GM23338 (cell line): ENCODE data around the gene TIMP3. TPM values are rescaled to one million over a fixed set of nuclear protein-coding genes. Genes with fewer than 3 reads are reported as not detected.

ENCODE experiments used
- ATAC-seq: fragments of 200-7000 bp; cut with Tn5 transposase; 3 replicates; pipeline ENCODE4 v1.9.1; 2020
- DNase-seq: peaks from one replicate; pipeline ENCODE4 v3.0.0-alpha.2; 2015; ENCODE audit warnings: low spot score
- H2AFZ ChIP-seq: fragments of 200-600 bp; sonication (generic); 2 replicates; pipeline ENCODE4 v1.8.0; 2016; ENCODE audit warnings: antibody characterized with exemption, mild to moderate bottlenecking, moderate library complexity
- H3F3A ChIP-seq: fragments of 200-600 bp; sonication (generic); replicated peaks from 2 replicates; pipeline ENCODE4 v1.8.0; 2017; ENCODE audit warnings: antibody characterized with exemption, mixed run types, low read depth
- H3K27ac ChIP-seq: fragments of 200-600 bp; sonication (generic); 2 replicates; pipeline ENCODE4 v1.6.1; 2016; ENCODE audit warnings: low read depth
- H3K27me3 ChIP-seq: fragments of 200-600 bp; sonication (generic); 2 replicates; pipeline ENCODE4 v1.8.0; 2016; ENCODE audit warnings: mild to moderate bottlenecking, mixed run types, moderate library complexity; ENCODE audit not compliant: insufficient read depth
- H3K36me3 ChIP-seq: fragments of 200-600 bp; sonication (generic); 2 replicates; pipeline ENCODE4 v1.8.0; 2016; ENCODE audit warnings: mild to moderate bottlenecking; ENCODE audit not compliant: insufficient read depth
- H3K4me1 ChIP-seq: fragments of 200-600 bp; sonication (generic); 2 replicates; pipeline ENCODE4 v1.8.0; 2016; ENCODE audit warnings: mild to moderate bottlenecking, moderate library complexity; ENCODE audit not compliant: insufficient read depth
- H3K4me2 ChIP-seq: fragments of 200-600 bp; sonication (generic); 2 replicates; pipeline ENCODE4 v1.7.1; 2017; ENCODE audit warnings: mixed run types
- H3K4me3 ChIP-seq: fragments of 200-600 bp; sonication (generic); 2 replicates; pipeline ENCODE4 v1.6.1; 2016; ENCODE audit warnings: mixed run types
- H3K79me2 ChIP-seq: fragments of 200-600 bp; sonication (generic); replicated peaks from 2 replicates; pipeline ENCODE4 v1.8.0; 2017; ENCODE audit warnings: mild to moderate bottlenecking; ENCODE audit not compliant: insufficient read depth
- H3K9me2 ChIP-seq: fragments of 200-600 bp; sonication (generic); 2 replicates; pipeline ENCODE4 v1.8.0; 2017; ENCODE audit not compliant: insufficient read depth
- H4K20me1 ChIP-seq: fragments of 200-600 bp; sonication (generic); replicated peaks from 2 replicates; pipeline ENCODE4 v1.8.0; 2017; ENCODE audit warnings: mild to moderate bottlenecking; ENCODE audit not compliant: insufficient read depth
- H3K27ac Mint-ChIP-seq: 2 replicates; pipeline ENCODE4 v1.8.0; 2020; ENCODE audit warnings: inconsistent platforms, mild to moderate bottlenecking, moderate library complexity, mixed read lengths
- H3K27me3 Mint-ChIP-seq: 3 replicates; pipeline ENCODE4 v1.8.0; 2022; ENCODE audit warnings: low read depth, mild to moderate bottlenecking, moderate library complexity, mixed read lengths, inconsistent platforms; ENCODE audit not compliant: insufficient read depth, poor library complexity
- H3K36me3 Mint-ChIP-seq: 3 replicates; pipeline ENCODE4 v1.8.0; 2021; ENCODE audit warnings: low read depth, mild to moderate bottlenecking, inconsistent platforms, moderate library complexity, mixed read lengths
- H3K4me1 Mint-ChIP-seq: 3 replicates; pipeline ENCODE4 v1.8.0; 2020; ENCODE audit warnings: mild to moderate bottlenecking, inconsistent platforms, mixed read lengths
- H3K4me3 Mint-ChIP-seq: 3 replicates; pipeline ENCODE4 v1.8.0; 2021; ENCODE audit warnings: moderate library complexity, mild to moderate bottlenecking, inconsistent platforms, mixed read lengths
- H3K9me3 Mint-ChIP-seq: 3 replicates; pipeline ENCODE4 v1.8.0; 2020; ENCODE audit warnings: moderate library complexity, mild to moderate bottlenecking, inconsistent platforms, mixed read lengths
- CREB1 ChIP-seq: fragments of 250-450 bp; sonication (Bioruptor Pico); IDR thresholded peaks from 2 replicates; pipeline ENCODE4 v1.5.0; 2020; ENCODE audit warnings: low read depth, mild to moderate bottlenecking, moderate library complexity
- CTCF ChIP-seq, 2 experiments: fragments of 200-600 bp in 1 of 2; sonication (generic) in 1 of 2; conservative IDR thresholded peaks; 2 replicates each; pipeline versions ENCODE4 v1.5.1 to v1.6.1; 2016 to 2017; ENCODE audit warnings: antibody characterized with exemption in 2 of 2, low read depth in 2 of 2, mild to moderate bottlenecking in 2 of 2, moderate library complexity in 1 of 2
- ETS1 ChIP-seq: IDR thresholded peaks from 2 replicates; pipeline ENCODE4 v1.6.1; 2016; ENCODE audit warnings: antibody characterized with exemption
- EZH2 ChIP-seq: fragments of 200-600 bp; sonication (generic); IDR thresholded peaks from one replicate; pipeline ENCODE4 v1.8.0; 2017; ENCODE audit warnings: antibody characterized with exemption, mild to moderate bottlenecking, low read depth; ENCODE audit not compliant: unreplicated experiment
- EZH2phosphoT487 ChIP-seq: fragments of 200-600 bp; sonication (generic); IDR thresholded peaks from one replicate; pipeline ENCODE4 v1.8.1; 2018; ENCODE audit warnings: antibody characterized with exemption; ENCODE audit not compliant: unreplicated experiment
- JUNB ChIP-seq: IDR thresholded peaks from one replicate; pipeline ENCODE4 v1.6.1; 2016; ENCODE audit warnings: antibody characterized with exemption; ENCODE audit not compliant: unreplicated experiment
- NANOG ChIP-seq: IDR thresholded peaks from 2 replicates; pipeline ENCODE4 v1.6.1; 2016; ENCODE audit warnings: antibody characterized with exemption, borderline replicate concordance
- POLR2AphosphoS5 ChIP-seq: IDR thresholded peaks from 2 replicates; pipeline ENCODE4 v1.6.1; 2016; ENCODE audit warnings: antibody characterized with exemption, low read depth
- REST ChIP-seq: IDR thresholded peaks from one replicate; pipeline ENCODE4 v1.6.1; 2018; ENCODE audit warnings: antibody characterized with exemption; ENCODE audit not compliant: unreplicated experiment
- STAT1 ChIP-seq: IDR thresholded peaks from one replicate; pipeline ENCODE4 v1.6.1; 2016; ENCODE audit warnings: antibody characterized with exemption; ENCODE audit not compliant: unreplicated experiment
- ZNF114 ChIP-seq: fragments of 250-450 bp; sonication (Bioruptor Pico); IDR thresholded peaks from 2 replicates; pipeline ENCODE4 v1.5.0; 2020; ENCODE audit warnings: mild to moderate bottlenecking, moderate library complexity
- ZNF331 ChIP-seq: fragments of 250-450 bp; sonication (Bioruptor Pico); IDR thresholded peaks from 2 replicates; pipeline ENCODE4 v1.5.0; 2020; ENCODE audit warnings: low read depth, mild to moderate bottlenecking, moderate library complexity
- ZNF462 ChIP-seq: fragments of 250-450 bp; sonication (Bioruptor Pico); IDR thresholded peaks from 2 replicates; pipeline ENCODE4 v1.5.0; 2020; ENCODE audit warnings: mild to moderate bottlenecking, moderate library complexity
- polyA plus RNA-seq: library from polyadenylated mRNA; unstranded; fragments of >200 nt; fragmentation: Nextera tagmentation; extraction: Ambion mirVana; gene quantifications from 2 replicates; pipeline ENCODE4 v1.2.1, GENCODE V29; 2016
- total RNA-seq: library from RNA; depleted of rRNA; stranded (reverse); fragments of >200 nt; shearing (Covaris generic); gene quantifications from 2 replicates; pipeline ENCODE4 v1.2.3, GENCODE V29; 2014

TIMP3 gene
- total and polyA plus RNA-seq, 2 experiments from 2014 or later, result 1.4 to 4.3 TPM

- peaks cover 3% of the 10 kb centered on the region; the same call in 1 of the 3 replicates for H3K4me1 Mint-ChIP-seq
- H3K4me3 ChIP-seq, result no peak overlapping the region
- no peaks in the 10 kb centered on the region for H3K4me1 ChIP-seq
- H3K36me3 Mint-ChIP-seq, result peaks cover 15% of the 10 kb centered on the region; the same call in 2 of the 3 replicates
- peaks cover 17% of the 10 kb centered on the region for H4K20me1 ChIP-seq
- H2AFZ ChIP-seq, result no peak overlapping the region
- DNase-seq (no peak), ATAC-seq (no peak)
- H3K27ac ChIP-seq, result no peak overlapping the region
- no peaks in the 10 kb centered on the region for H3F3A ChIP-seq
- no peaks in the 10 kb centered on the region for H3K9me3 Mint-ChIP-seq
- no peaks in the 10 kb centered on the region for H3K27me3 ChIP-seq
- no peak overlapping the region for H3K4me2 ChIP-seq
- H3K9me2 ChIP-seq, result no peaks in the 10 kb centered on the region
- H3K4me3 Mint-ChIP-seq, result no peak overlapping the region
- H3K27me3 Mint-ChIP-seq, result no peaks in the 10 kb centered on the region
- no peak overlapping the region for H3K27ac Mint-ChIP-seq
- H3K79me2 ChIP-seq, result no peaks in the 10 kb centered on the region
- TF ChIP-seq EZH2phosphoT487 (no peak), REST (no peak), JUNB (no peak), EZH2 (no peak), ZNF114 (CRISPR knock-in tag) (no peak), ZNF331 (CRISPR knock-in tag) (no peak), CREB1 (no peak), CTCF (conservative IDR thresholded peaks at IDR 0.05; ENCODE audit: low read depth in 2 of 2) (no peak), NANOG (no peak), ETS1 (no peak), STAT1 (no peak), ZNF462 (CRISPR knock-in tag) (no peak), POLR2AphosphoS5 (no peak)
- peaks cover 6% of the 10 kb centered on the region; the same call in 1 of the 2 replicates for H3K36me3 ChIP-seq
These were observed 57.5 kb downstream of the TIMP3 start for GRCh38 chr22:32858957-32859356.
